Upper lobe of left lung (tissue), 6 donors: ENCODE results near the gene MCM7. TPM values are rescaled to one million over a fixed set of nuclear protein-coding genes. Genes with fewer than 3 reads are reported as not detected.

Experiments
- ATAC-seq, 2 donors: fragments of 200-7000 bp; cut with Tn5 transposase; one replicate each; pipeline ENCODE4 v1.9.1; 2022; ENCODE audit warnings: mild to moderate bottlenecking in 2 of 2, moderate library complexity in 2 of 2; ENCODE audit not compliant: low FRiP score in 2 of 2
- DNase-seq, 2 donors: peaks; one replicate each; pipeline ENCODE4 v3.0.0-alpha.2; 2019 to 2020
- H3K27ac ChIP-seq, 4 donors: fragments of 200-600 bp; sonication (generic); one replicate each; pipeline ENCODE4 v1.5.1; 2016 to 2019
- H3K27me3 ChIP-seq, 4 donors: fragments of 200-600 bp; sonication (generic); one replicate each; pipeline ENCODE4 v1.5.1; 2017 to 2019
- H3K36me3 ChIP-seq, 4 donors: fragments of 200-600 bp; sonication (generic); one replicate each; pipeline ENCODE4 v1.5.1; 2016 to 2019
- H3K4me1 ChIP-seq, 4 donors: fragments of 200-600 bp; sonication (generic); one replicate each; pipeline ENCODE4 v1.5.1; 2018 to 2019
- H3K4me3 ChIP-seq, 4 donors: fragments of 200-600 bp; sonication (generic); one replicate each; pipeline ENCODE4 v1.5.1; 2017 to 2019; ENCODE audit warnings: mild to moderate bottlenecking in 2 of 4, moderate library complexity in 1 of 4
- H3K9me3 ChIP-seq, 4 donors: fragments of 200-600 bp; sonication (generic); one replicate each; pipeline ENCODE4 v1.5.1; 2018 to 2019
- CTCF ChIP-seq, 6 experiments: fragments of 450-650 bp in 4 of 6; fragments of 200-600 bp in 2 of 6; sonication (generic) in 2 of 6; IDR thresholded peaks; one replicate each; pipeline ENCODE4 v1.5.1; 2016 to 2019; ENCODE audit warnings: antibody characterized with exemption in 6 of 6
- EP300 ChIP-seq, 4 donors: sonication (generic); formaldehyde crosslinking; IDR thresholded peaks; one replicate each; pipeline ENCODE4 v1.5.1; 2017; ENCODE audit warnings: antibody characterized with exemption in 4 of 4, control low read depth in 2 of 4
- POLR2A ChIP-seq, 4 donors: fragments of 450-650 bp; IDR thresholded peaks; one replicate each; pipeline ENCODE4 v1.5.1; 2016 to 2017; ENCODE audit warnings: antibody characterized with exemption in 4 of 4, mild to moderate bottlenecking in 2 of 4
- POLR2AphosphoS5 ChIP-seq, 2 donors: sonication (generic); formaldehyde crosslinking; IDR thresholded peaks; one replicate each; pipeline ENCODE4 v1.5.1; 2017; ENCODE audit warnings: antibody characterized with exemption in 2 of 2
- WGBS, 2 donors: methylation state at CpG; one replicate each; pipeline ENCODE4 v1.1.5; 2017 to 2018; 5-methylcytosine and 5-hydroxymethylcytosine counted together
- total RNA-seq, 6 donors: library from RNA; depleted of rRNA in 4 of 6; stranded (reverse); fragments of >200 nt in 4 of 6; gene quantifications; one replicate each; pipeline versions ENCODE4 v1.1.0 to v1.2.1, GENCODE V29; 2016 to 2021
- donor health status: DM: no; HTN: no; CAD: no; lungs with moderate emphysema.
- donor health status: DM: no; HTN: yes; CAD: no; lungs with severe emphysema.

MCM7 gene
- total RNA-seq, 6 donors from 2014 or later: 29.3 to 78.6 (median 44.1) TPM

GRCh38 chr7:100074841-100075240 is 26.4 kb downstream of the MCM7 start:
- ATAC-seq (no peak), DNase-seq (no peak)
- Histone ChIP-seq H3K36me3 (peaks cover 57 to 98% (median 78%) of the 10 kb centered on the region in 4 donors), H3K4me1 (peaks cover 0 to 14% (median 5%) of the 10 kb centered on the region in 4 donors), H3K27me3 (no peaks in the 10 kb centered on the region), H3K27ac (no peak overlapping the region), H3K9me3 (peaks cover 22 to 28% (median 27%) of the 10 kb centered on the region in 4 donors), H3K4me3 (no peak overlapping the region)
- TF ChIP-seq POLR2A (IDR thresholded peaks at IDR 0.05) (no peak), EP300 (IDR thresholded peaks at IDR 0.05) (no peak), CTCF (IDR thresholded peaks at IDR 0.05) (no peak), POLR2AphosphoS5 (IDR thresholded peaks at IDR 0.05) (no peak)
- 95% methylated on average over 7 of the region's 7 CpGs for WGBS, 2 donors

- peaks cover 22 to 28% (median 27%) of the 10 kb centered on the region in 4 donors for H3K9me3 ChIP-seq
- H3K4me1 ChIP-seq: no peaks in the 10 kb centered on the region
- DNase-seq: no peak
- H3K4me3 ChIP-seq: no peak overlapping the region
- H3K36me3 ChIP-seq: peaks cover 57 to 87% (median 84%) of the 10 kb centered on the region in 4 donors
- TF ChIP-seq EP300 (IDR thresholded peaks at IDR 0.05) (no peak), POLR2AphosphoS5 (IDR thresholded peaks at IDR 0.05) (no peak), POLR2A (IDR thresholded peaks at IDR 0.05) (no peak), CTCF (IDR thresholded peaks at IDR 0.05) (no peak)
- H3K27me3 ChIP-seq: no peaks in the 10 kb centered on the region
- ATAC-seq: no peak
- H3K27ac ChIP-seq: no peak overlapping the region
- WGBS, 2 donors: 95 to 97% methylated on average over 10 of the region's 10 CpGs
Measured at GRCh38 chr7:100072462-100072861, 28.7 kb downstream of the MCM7 start.

GRCh38 chr7:100071018-100071723 is 30.0 kb downstream of the MCM7 start:
- TF ChIP-seq POLR2AphosphoS5 (IDR thresholded peaks at IDR 0.05): no peak
- TF ChIP-seq CTCF (IDR thresholded peaks at IDR 0.05): no peak
- no peak for TF ChIP-seq POLR2A (IDR thresholded peaks at IDR 0.05)
- WGBS, 2 donors: 95 to 96% methylated on average over 11 of the region's 11 CpGs

GRCh38 chr7:100069991-100070390 is 31.2 kb downstream of the MCM7 start:
- H3K4me1 ChIP-seq: peaks cover 8 to 15% (median 10%) of the 10 kb centered on the region in 4 donors
- WGBS, 2 donors: 97 to 99% methylated on average over 5 of the region's 5 CpGs
- peaks cover 45 to 71% (median 61%) of the 10 kb centered on the region in 4 donors for H3K36me3 ChIP-seq
- ATAC-seq: no peak
- TF ChIP-seq POLR2AphosphoS5 (IDR thresholded peaks at IDR 0.05): no peak
- H3K4me3 ChIP-seq: no peak overlapping the region
- peaks cover 22 to 28% (median 27%) of the 10 kb centered on the region in 4 donors for H3K9me3 ChIP-seq
- no peak overlapping the region for H3K27ac ChIP-seq
- H3K27me3 ChIP-seq: no peaks in the 10 kb centered on the region
- DNase-seq: no peak

More at GRCh38 chr7:100071018-100071723, 30.0 kb downstream of the MCM7 start:
- no peak overlapping the region for H3K27ac ChIP-seq
- peaks cover 22 to 28% (median 27%) of the 10 kb centered on the region in 4 donors for H3K9me3 ChIP-seq
- H3K36me3 ChIP-seq: peaks cover 49 to 82% (median 73%) of the 10 kb centered on the region in 4 donors
- ATAC-seq (no peak), DNase-seq (no peak)
- H3K27me3 ChIP-seq: no peaks in the 10 kb centered on the region
- H3K4me1 ChIP-seq: peaks cover 0 to 3% (median under 1%) of the 10 kb centered on the region in 4 donors
- H3K4me3 ChIP-seq: no peak overlapping the region

- H3K36me3 ChIP-seq: peaks cover 25 to 65% (median 49%) of the 10 kb centered on the region in 4 donors
- peaks cover 17 to 19% (median 18%) of the 10 kb centered on the region in 4 donors for H3K9me3 ChIP-seq
- TF ChIP-seq EP300 (IDR thresholded peaks at IDR 0.05) (no peak), POLR2AphosphoS5 (IDR thresholded peaks at IDR 0.05) (no peak), CTCF (IDR thresholded peaks at IDR 0.05) (no peak), POLR2A (IDR thresholded peaks at IDR 0.05) (no peak)
- peaks cover 8 to 21% (median 12%) of the 10 kb centered on the region in 4 donors for H3K4me1 ChIP-seq
- WGBS, 2 donors: 86 to 90% methylated on average over 7 of the region's 7 CpGs
- DNase-seq (no peak), ATAC-seq (no peak)
- H3K4me3 ChIP-seq: no peak overlapping the region
- no peak overlapping the region for H3K27ac ChIP-seq
- H3K27me3 ChIP-seq: no peaks in the 10 kb centered on the region
Measured at GRCh38 chr7:100066953-100067352, 34.2 kb downstream of the MCM7 start.
